BLaER1 treated with 17β-estradiol and CSF1 and Interleukin-3, amounts not matched to agents 10 nM and 100 nM (cell line): ENCODE measurements around the gene PDGFB.
A peak's percentile ranks its signal among the peaks of the same experiment; 100 is the strongest.

Experiments used
- H3K27ac ChIP-seq, 11 experiments: shearing (Covaris generic); formaldehyde crosslinking; 2 replicates each; pipeline ENCODE4 v1.8.1; 2022
- H3K27me3 ChIP-seq, 11 experiments: shearing (Covaris generic); formaldehyde crosslinking; 2 replicates each; pipeline ENCODE4 v1.8.1; 2022
- H3K36me3 ChIP-seq, 11 experiments: shearing (Covaris generic); formaldehyde crosslinking; 2 replicates each; pipeline ENCODE4 v1.8.1; 2022
- H3K4me1 ChIP-seq, 10 experiments: shearing (Covaris generic); formaldehyde crosslinking; 2 replicates each; pipeline ENCODE4 v1.8.1; 2022
- H3K4me2 ChIP-seq, 11 experiments: shearing (Covaris generic); formaldehyde crosslinking; 2 replicates each; pipeline ENCODE4 v1.8.1; 2022
- H3K4me3 ChIP-seq, 10 experiments: shearing (Covaris generic); formaldehyde crosslinking; 2 replicates each; pipeline ENCODE4 v1.8.1; 2022
- H3K9ac ChIP-seq, 11 experiments: shearing (Covaris generic); formaldehyde crosslinking; 2 replicates each; pipeline ENCODE4 v1.8.1; 2022
- H3K9me3 ChIP-seq, 11 experiments: shearing (Covaris generic); formaldehyde crosslinking; replicated peaks in 1 of 11; 2 replicates each; pipeline ENCODE4 v1.8.1; 2022
- H4K20me1 ChIP-seq, 11 experiments: shearing (Covaris generic); formaldehyde crosslinking; 2 replicates each; pipeline ENCODE4 v1.8.1; 2022
- Cebpa-rat ChIP-seq, 11 experiments: shearing (Covaris generic); IDR thresholded peaks; 2 replicates each; pipeline ENCODE4 v1.8.1; 2022

PDGFB gene

DNA sequence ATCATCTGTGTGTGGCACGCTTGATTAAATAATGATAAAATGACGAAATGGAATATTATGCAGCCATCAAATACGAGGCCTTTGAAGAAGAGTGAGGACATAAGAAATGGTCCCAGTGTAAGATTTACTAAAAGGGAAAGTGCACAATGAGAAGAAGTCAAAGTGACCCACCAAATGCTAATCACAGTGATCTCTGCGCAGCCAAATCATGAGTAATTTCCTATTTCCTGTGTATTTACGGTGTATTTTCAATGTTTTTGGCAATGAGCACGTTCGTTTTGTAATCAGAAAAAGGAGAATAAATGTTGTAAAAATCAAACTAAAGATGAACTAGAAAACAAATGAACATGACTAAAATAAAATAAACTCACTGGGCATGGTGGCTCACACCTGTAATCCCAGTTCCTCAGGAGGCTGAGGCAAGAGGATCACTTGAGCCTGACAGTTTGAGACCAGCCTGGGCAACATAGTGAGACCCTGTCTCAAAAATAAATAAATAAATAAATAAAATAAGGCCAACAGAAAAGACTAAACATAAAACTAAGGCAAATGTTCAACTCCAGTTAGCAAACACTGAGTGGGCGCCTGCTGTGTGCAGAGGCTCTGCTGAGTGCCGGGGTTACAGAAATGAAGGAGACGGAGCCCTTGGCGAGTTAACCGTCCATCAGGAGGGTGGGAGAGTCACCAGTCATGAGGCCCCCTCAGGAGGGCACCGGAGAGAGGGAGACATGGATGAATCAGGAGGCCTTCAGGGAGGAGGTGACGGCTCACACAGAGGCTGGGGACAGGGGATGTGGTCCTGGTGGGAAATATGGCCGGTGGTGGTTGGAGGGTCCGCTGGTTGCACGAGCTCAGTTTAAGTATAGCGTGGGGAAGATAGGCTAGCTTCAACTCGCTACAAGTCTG is 66.3 kb downstream of the PDGFB start:
- H3K9ac ChIP-seq: no peak overlapping the region
- no peaks in the 10 kb centered on the region for H3K36me3 ChIP-seq
- no peak overlapping the region for H3K4me3 ChIP-seq
- no peaks in the 10 kb centered on the region for H3K27me3 ChIP-seq
- H3K4me1 ChIP-seq: peaks cover 15 to 35% (median 18%) of the 10 kb centered on the region in 10 experiments
- H4K20me1 ChIP-seq: peaks cover 0 to 17% (median 0%) of the 10 kb centered on the region in 11 experiments; a peak in 3 of 22 replicates
- peak overlapping the region in 4 of 11 experiments; percentile 26 to 57 (median 50); a peak in 5 of 22 replicates for H3K4me2 ChIP-seq
- H3K27ac ChIP-seq: no peak overlapping the region
- peaks cover 0 to 14% (median 7%) of the 10 kb centered on the region in 11 experiments; a peak in 6 of 22 replicates for H3K9me3 ChIP-seq
- TF ChIP-seq Cebpa-rat (IDR thresholded peaks at IDR 0.05): no peak

DNA sequence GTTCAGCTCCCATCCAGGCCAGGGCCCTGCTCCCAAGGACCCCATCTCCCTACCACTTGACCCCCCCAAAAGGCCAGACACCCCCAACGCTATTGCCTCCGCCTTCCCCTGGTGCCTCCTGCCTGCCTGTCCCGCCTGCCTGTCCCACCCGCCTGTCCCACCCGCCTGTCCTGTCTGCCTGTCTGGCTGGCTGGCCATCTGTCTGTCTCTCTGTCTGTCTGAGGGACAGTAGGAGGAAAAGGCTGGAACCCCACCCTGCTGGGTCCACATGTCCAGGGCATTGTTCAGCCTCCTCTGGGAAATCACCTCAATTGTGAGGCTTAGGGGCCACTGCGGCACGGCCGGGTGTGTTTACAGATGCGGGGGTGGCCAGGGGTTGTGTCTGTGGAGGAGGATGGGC is 67.0 kb downstream of the PDGFB start:
- Histone ChIP-seq H3K9me3 (peaks cover 0 to 14% (median 7%) of the 10 kb centered on the region in 11 experiments; a peak in 6 of 22 replicates), H3K4me2 (peak overlapping the region in 4 of 11 experiments; percentile 26 to 57 (median 50); a peak in 5 of 22 replicates), H3K9ac (no peak overlapping the region), H3K4me1 (peaks cover 16 to 35% (median 21%) of the 10 kb centered on the region in 10 experiments), H3K27me3 (no peaks in the 10 kb centered on the region), H3K4me3 (no peak overlapping the region), H3K27ac (no peak overlapping the region), H4K20me1 (peaks cover 0 to 17% (median 0%) of the 10 kb centered on the region in 11 experiments; a peak in 3 of 22 replicates), H3K36me3 (no peaks in the 10 kb centered on the region)
- no peak for TF ChIP-seq Cebpa-rat (IDR thresholded peaks at IDR 0.05)

GRCh38 chr22:39177456-39177775 is 67.4 kb downstream of the PDGFB start:
- Histone ChIP-seq H3K9me3 (peaks cover 0 to 11% (median 7%) of the 10 kb centered on the region in 11 experiments; a peak in 6 of 22 replicates), H3K4me2 (peak overlapping the region in 2 of 11 experiments; percentile 46 to 57; a peak in 2 of 22 replicates), H3K36me3 (no peaks in the 10 kb centered on the region), H4K20me1 (peaks cover 0 to 17% (median 0%) of the 10 kb centered on the region in 11 experiments; a peak in 3 of 22 replicates), H3K9ac (no peak overlapping the region), H3K27me3 (no peaks in the 10 kb centered on the region), H3K4me1 (peaks cover 16 to 35% (median 21%) of the 10 kb centered on the region in 10 experiments), H3K27ac (no peak overlapping the region), H3K4me3 (no peak overlapping the region)
- TF ChIP-seq Cebpa-rat (IDR thresholded peaks at IDR 0.05): no peak

GRCh38 chr22:39176714-39177455 is 67.9 kb downstream of the PDGFB start:
- peaks cover 16 to 35% (median 22%) of the 10 kb centered on the region in 10 experiments for H3K4me1 ChIP-seq
- H3K36me3 ChIP-seq: no peaks in the 10 kb centered on the region
- no peaks in the 10 kb centered on the region for H3K27me3 ChIP-seq
- H3K9ac ChIP-seq: no peak overlapping the region
- no peak for TF ChIP-seq Cebpa-rat (IDR thresholded peaks at IDR 0.05)
- H4K20me1 ChIP-seq: peaks cover 0 to 19% (median 0%) of the 10 kb centered on the region in 11 experiments; a peak in 4 of 22 replicates
- no peak overlapping the region for H3K4me2 ChIP-seq
- no peak overlapping the region for H3K27ac ChIP-seq
- H3K4me3 ChIP-seq: no peak overlapping the region
- peaks cover 0 to 6% (median 4%) of the 10 kb centered on the region in 11 experiments; a peak in 5 of 22 replicates for H3K9me3 ChIP-seq

DNA sequence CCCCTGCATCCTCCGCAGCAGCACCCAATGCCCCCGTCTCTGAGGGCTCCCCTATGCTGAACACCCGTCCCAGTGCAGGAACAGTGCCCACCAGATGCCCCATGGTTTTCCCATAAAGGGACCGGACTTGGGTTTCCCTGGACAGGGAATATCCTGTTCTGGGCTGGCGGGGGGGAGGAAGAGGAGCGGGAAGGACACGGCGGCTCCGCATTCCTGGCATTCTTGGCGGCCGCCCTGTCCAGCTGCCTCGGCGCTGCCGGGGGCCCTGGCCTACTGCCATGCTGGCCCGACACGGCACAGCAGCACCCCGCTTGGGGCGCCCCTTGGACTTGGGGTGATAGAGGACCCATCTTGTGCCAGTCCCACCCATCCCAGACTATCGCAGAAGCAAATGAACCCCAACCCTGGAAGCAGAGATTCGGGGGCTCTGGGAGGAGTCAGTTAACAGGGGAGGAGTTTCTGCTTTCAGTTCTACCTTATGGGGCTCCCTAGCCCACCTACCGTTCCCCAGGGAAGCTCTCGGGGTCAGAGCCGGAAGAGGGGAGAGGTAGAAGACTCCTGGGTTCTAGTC is 68.6 kb downstream of the PDGFB start:
- no peak for TF ChIP-seq Cebpa-rat (IDR thresholded peaks at IDR 0.05)
- H3K36me3 ChIP-seq: no peaks in the 10 kb centered on the region
- peaks cover 0 to 26% (median 0%) of the 10 kb centered on the region in 11 experiments; a peak in 8 of 22 replicates for H4K20me1 ChIP-seq
- H3K4me3 ChIP-seq: no peak overlapping the region
- no peak overlapping the region for H3K27ac ChIP-seq
- H3K4me2 ChIP-seq: no peak overlapping the region
- 0 out of 22 replicates have a peak, but pooled peaks cover 0 to 5% (median 0%) of the 10 kb centered on the region in 11 experiments for H3K27me3 ChIP-seq
- H3K4me1 ChIP-seq: peaks cover 20 to 39% (median 26%) of the 10 kb centered on the region in 10 experiments
- H3K9me3 ChIP-seq: no peaks in the 10 kb centered on the region
- no peak overlapping the region for H3K9ac ChIP-seq

- H3K9me3 ChIP-seq: no peaks in the 10 kb centered on the region
- H3K27me3 ChIP-seq: 0 out of 22 replicates have a peak, but pooled peaks cover 0 to 6% (median 0%) of the 10 kb centered on the region in 11 experiments
- H3K4me2 ChIP-seq: peak overlapping the region in 2 of 11 experiments; percentile 64 to 70; a peak in 2 of 22 replicates
- peaks cover 23 to 43% (median 31%) of the 10 kb centered on the region in 10 experiments for H3K4me1 ChIP-seq
- H3K27ac ChIP-seq: peak overlapping the region in 1 of 11 experiments; percentile 26; a peak in 1 of 22 replicates
- H3K36me3 ChIP-seq: no peaks in the 10 kb centered on the region
- no peak overlapping the region for H3K4me3 ChIP-seq
- H4K20me1 ChIP-seq: peaks cover 0 to 29% (median 0%) of the 10 kb centered on the region in 11 experiments; a peak in 8 of 22 replicates
- H3K9ac ChIP-seq: no peak overlapping the region
- TF ChIP-seq Cebpa-rat (IDR thresholded peaks at IDR 0.05): no peak
These were observed 69.2 kb downstream of the PDGFB start for GRCh38 chr22:39175353-39176142.

- peaks cover 23 to 43% (median 31%) of the 10 kb centered on the region in 10 experiments for H3K4me1 ChIP-seq
- no peaks in the 10 kb centered on the region for H3K36me3 ChIP-seq
- H3K4me3 ChIP-seq: peak overlapping the region in 1 of 10 experiments; percentile 49; a peak in 1 of 20 replicates
- H3K27me3 ChIP-seq: 0 out of 22 replicates have a peak, but pooled peaks cover 0 to 6% (median 0%) of the 10 kb centered on the region in 11 experiments
- H3K9ac ChIP-seq: peak overlapping the region in 8 of 11 experiments; percentile 6 to 54 (median 22); a peak in 5 of 22 replicates
- peak overlapping the region in 10 of 11 experiments; percentile 3 to 43 (median 22); a peak in 7 of 22 replicates for H3K27ac ChIP-seq
- no peak for TF ChIP-seq Cebpa-rat (IDR thresholded peaks at IDR 0.05)
- peak overlapping the region; percentile 64 to 83 (median 81) for H3K4me2 ChIP-seq
- no peaks in the 10 kb centered on the region for H3K9me3 ChIP-seq
- peaks cover 0 to 29% (median 0%) of the 10 kb centered on the region in 11 experiments; a peak in 8 of 22 replicates for H4K20me1 ChIP-seq
These were observed 70.1 kb downstream of the PDGFB start for GRCh38 chr22:39174498-39175352.
